Type B pancreatic cell (in vitro differentiated cells): ENCODE results near the gene NAA40. TPM values are rescaled to one million over a fixed set of nuclear protein-coding genes. Genes with fewer than 3 reads are reported as not detected.

Experiments
- DNase-seq: peaks from one replicate; pipeline ENCODE4 v3.0.0; 2021; ENCODE audit warnings: mixed read lengths; ENCODE audit not compliant: unreplicated experiment; ENCODE audit errors: extremely low spot score
- H3K27ac Mint-ChIP-seq: 2 replicates; pipeline ENCODE4 v1.8.0; 2021; ENCODE audit warnings: mild to moderate bottlenecking, mixed read lengths
- H3K27me3 Mint-ChIP-seq: 2 replicates; pipeline ENCODE4 v1.8.0; 2021; ENCODE audit warnings: mixed read lengths
- H3K36me3 Mint-ChIP-seq: 2 replicates; pipeline ENCODE4 v1.8.0; 2021; ENCODE audit warnings: mixed read lengths
- H3K4me1 Mint-ChIP-seq: one replicate; pipeline ENCODE4 v1.8.0; 2021; ENCODE audit warnings: mixed read lengths; ENCODE audit not compliant: unreplicated experiment
- H3K4me3 Mint-ChIP-seq: 2 replicates; pipeline ENCODE4 v1.8.0; 2021; ENCODE audit warnings: mild to moderate bottlenecking, mixed read lengths
- H3K9me3 Mint-ChIP-seq: 2 replicates; pipeline ENCODE4 v1.8.0; 2021; ENCODE audit warnings: mixed read lengths
- total RNA-seq: library from RNA; stranded (reverse); gene quantifications from 2 replicates; pipeline ENCODE4 v1.2.1, GENCODE V29; 2021; ENCODE audit warnings: low replicate concordance
- TF ChIP-seq, protein P1 (sequence below): fragments of 200-600 bp; sonication (generic); conservative IDR thresholded peaks from 2 replicates; pipeline ENCODE4 v1.5.0; 2021; ENCODE audit warnings: antibody characterized with exemption, mild to moderate bottlenecking

NAA40 gene
- total RNA-seq, 1 donor from 2014 or later = 51.2 TPM

DNA sequence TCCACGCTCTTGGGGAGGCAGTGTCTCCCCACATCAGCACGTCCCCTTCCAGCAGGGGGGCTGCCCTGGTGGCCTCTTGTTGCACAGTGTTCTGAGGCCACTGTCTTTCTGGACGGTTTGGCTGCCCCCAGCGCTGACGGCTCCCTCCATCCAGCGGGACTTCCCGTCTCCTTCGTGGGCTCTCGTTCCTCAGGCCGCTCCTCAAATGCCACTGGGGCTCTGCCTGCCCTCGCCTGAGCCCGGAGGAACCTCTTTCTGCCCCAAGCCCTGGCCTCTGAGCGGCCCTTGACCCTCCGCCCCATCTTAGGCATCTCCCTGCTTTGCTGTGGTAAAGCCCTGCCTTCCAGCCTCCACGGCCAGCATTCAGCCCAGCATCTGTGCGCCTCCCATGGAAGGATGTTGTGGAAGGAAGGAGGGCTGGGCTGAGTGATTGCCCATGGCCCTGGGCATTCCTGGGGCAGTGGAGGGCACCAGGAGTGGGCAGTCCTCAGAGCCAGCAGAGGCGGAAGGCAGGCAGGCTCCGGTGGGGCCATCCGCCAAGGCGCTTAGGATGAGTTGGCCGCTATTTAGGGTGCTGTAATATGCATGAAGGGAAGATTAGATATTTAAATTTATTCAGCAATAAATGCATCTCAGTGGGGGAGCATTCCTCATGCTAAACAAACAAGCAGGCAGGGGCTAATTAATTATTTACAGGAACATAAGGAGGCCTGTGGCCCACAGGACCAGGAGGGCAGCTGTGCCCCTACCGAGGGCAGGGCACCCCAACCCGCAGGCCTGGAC lies 65.2 kb downstream of the NAA40 start:
- no peaks in the 10 kb centered on the region for H3K9me3 Mint-ChIP-seq
- TF ChIP-seq, protein P1, sequence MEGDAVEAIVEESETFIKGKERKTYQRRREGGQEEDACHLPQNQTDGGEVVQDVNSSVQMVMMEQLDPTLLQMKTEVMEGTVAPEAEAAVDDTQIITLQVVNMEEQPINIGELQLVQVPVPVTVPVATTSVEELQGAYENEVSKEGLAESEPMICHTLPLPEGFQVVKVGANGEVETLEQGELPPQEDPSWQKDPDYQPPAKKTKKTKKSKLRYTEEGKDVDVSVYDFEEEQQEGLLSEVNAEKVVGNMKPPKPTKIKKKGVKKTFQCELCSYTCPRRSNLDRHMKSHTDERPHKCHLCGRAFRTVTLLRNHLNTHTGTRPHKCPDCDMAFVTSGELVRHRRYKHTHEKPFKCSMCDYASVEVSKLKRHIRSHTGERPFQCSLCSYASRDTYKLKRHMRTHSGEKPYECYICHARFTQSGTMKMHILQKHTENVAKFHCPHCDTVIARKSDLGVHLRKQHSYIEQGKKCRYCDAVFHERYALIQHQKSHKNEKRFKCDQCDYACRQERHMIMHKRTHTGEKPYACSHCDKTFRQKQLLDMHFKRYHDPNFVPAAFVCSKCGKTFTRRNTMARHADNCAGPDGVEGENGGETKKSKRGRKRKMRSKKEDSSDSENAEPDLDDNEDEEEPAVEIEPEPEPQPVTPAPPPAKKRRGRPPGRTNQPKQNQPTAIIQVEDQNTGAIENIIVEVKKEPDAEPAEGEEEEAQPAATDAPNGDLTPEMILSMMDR = no peak
- no peak for DNase-seq
- no peaks in the 10 kb centered on the region for H3K36me3 Mint-ChIP-seq
- H3K27me3 Mint-ChIP-seq = peaks cover 22% of the 10 kb centered on the region
- H3K4me3 Mint-ChIP-seq = no peak overlapping the region
- no peak overlapping the region for H3K27ac Mint-ChIP-seq
- H3K4me1 Mint-ChIP-seq = peaks cover 32% of the 10 kb centered on the region

DNA sequence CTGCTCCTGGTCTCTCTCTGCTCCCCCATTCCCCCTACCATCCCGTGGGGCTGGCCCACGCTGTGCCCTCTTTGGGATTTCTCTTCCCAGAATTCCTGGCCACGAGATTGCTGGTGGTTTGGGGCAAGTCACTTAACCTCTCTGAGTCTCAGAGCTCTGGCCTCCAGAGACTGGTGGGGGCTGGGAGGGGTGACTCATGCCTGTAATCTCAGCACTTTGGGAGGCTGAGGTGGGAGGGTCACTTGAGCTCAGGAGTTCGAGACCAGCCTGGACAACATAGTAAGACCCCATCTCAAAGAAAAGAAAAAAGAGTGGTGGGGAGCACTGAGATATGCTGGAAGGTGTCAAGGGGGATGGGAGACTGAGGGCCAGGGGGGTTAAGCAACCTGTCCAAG lies 65.8 kb downstream of the NAA40 start:
- Mint-ChIP-seq H3K9me3 (no peaks in the 10 kb centered on the region), H3K27ac (no peak overlapping the region), H3K4me1 (peaks cover 33% of the 10 kb centered on the region), H3K36me3 (no peaks in the 10 kb centered on the region), H3K4me3 (no peak overlapping the region), H3K27me3 (peaks cover 22% of the 10 kb centered on the region)
- TF ChIP-seq, protein P1 = no peak
- no peak for DNase-seq

DNA sequence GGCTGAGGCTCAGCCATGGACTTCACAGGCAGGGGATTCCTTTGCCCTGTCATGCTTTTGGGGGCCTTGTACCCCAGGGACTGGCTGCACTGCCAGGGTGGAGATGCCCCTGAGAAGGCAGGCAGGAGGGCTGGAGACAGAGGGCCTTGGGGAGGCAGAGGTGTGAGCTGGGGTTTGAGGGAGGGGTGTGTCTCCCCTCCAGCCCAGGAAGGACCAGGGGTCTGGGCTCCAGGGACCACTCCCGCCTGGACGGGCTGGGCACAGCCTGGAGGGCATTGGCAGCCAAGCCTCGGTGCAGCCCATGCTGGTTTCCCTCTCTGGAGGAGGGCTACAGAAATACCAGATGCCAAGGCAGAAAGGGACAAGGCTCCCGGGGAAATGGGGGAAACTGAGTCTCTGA lies 66.9 kb downstream of the NAA40 start:
- TF ChIP-seq, protein P1 = no peak
- Mint-ChIP-seq H3K27ac (no peak overlapping the region), H3K9me3 (no peaks in the 10 kb centered on the region), H3K36me3 (no peaks in the 10 kb centered on the region), H3K4me1 (peaks cover 33% of the 10 kb centered on the region), H3K27me3 (peaks cover 22% of the 10 kb centered on the region), H3K4me3 (no peak overlapping the region)
- DNase-seq = no peak

DNA sequence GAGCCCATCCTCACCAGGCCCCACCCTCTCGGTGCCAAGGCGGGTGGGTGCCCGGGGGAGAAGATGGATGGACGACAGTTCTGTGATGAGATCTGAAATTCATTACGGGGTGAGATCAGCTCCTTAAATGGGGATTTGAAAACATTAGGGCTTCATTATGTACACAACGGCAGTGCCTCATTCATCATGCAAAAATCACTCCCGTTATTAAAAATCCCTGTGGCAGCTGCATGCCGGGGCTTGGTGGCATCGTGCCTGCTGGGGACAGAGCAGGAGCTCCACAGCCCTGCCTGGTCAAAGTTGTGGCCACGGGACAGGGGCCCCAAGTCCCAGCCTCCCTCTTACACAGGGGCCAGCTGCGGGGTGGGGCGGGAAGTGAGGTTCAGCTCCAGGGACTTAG lies 67.6 kb downstream of the NAA40 start:
- Mint-ChIP-seq H3K27ac (peak overlapping the region; percentile 53), H3K9me3 (no peaks in the 10 kb centered on the region), H3K4me3 (peak overlapping the region; percentile 57), H3K36me3 (no peaks in the 10 kb centered on the region), H3K27me3 (peaks cover 22% of the 10 kb centered on the region), H3K4me1 (peaks cover 33% of the 10 kb centered on the region)
- DNase-seq = no peak
- TF ChIP-seq, protein P1 = no peak

Other genes with a start within 250 kb of the NAA40 start
- 21.1 and 41.7 TPM in 2 replicates for gene ZFTA, start 170.2 kb upstream of the NAA40 start, total RNA-seq
- gene SPINDOC, start 125.5 kb upstream of the NAA40 start, total RNA-seq = 33.7 and 61.6 TPM in 2 replicates
- gene MARK2, start 99.9 kb upstream of the NAA40 start, total RNA-seq = 52.8 and 73.5 TPM in 2 replicates
- 8.1 and 38.1 TPM in 2 replicates for gene RCOR2, start 21.8 kb upstream of the NAA40 start, total RNA-seq
- 307 and 324 TPM in 2 replicates for gene COX8A, start 35.6 kb downstream of the NAA40 start, total RNA-seq
- gene OTUB1, start 47.4 kb downstream of the NAA40 start, total RNA-seq = 101 and 105 TPM in 2 replicates
- gene FLRT1, start 96.9 kb downstream of the NAA40 start, total RNA-seq = 0.26 and 3.0 TPM in 2 replicates
- gene MACROD1, start 227.1 kb downstream of the NAA40 start, total RNA-seq = 21.1 and 22.3 TPM in 2 replicates
- gene STIP1, start 247.2 kb downstream of the NAA40 start, total RNA-seq = 176 and 206 TPM in 2 replicates